Kidney glomerular epithelial cell (primary cell): ENCODE results near the gene SOS2.
A peak's percentile ranks its signal among the peaks of the same experiment; 100 is the strongest.

ENCODE experiments used
- DNase-seq: peaks from one replicate; lab custom pipeline; 2025; lab: John Stamatoyannopoulos, UW

SOS2 gene

GRCh38 chr14:50116181-50116956 lies 115.0 kb downstream of the SOS2 start, which contains the start of gene VCPKMT:
TSS of gene VCPKMT (minus strand) at chr14:50116572. CDS start at chr14:50116552, 20 bp downstream.
- peak; percentile 69 for DNase-seq

GRCh38 chr14:50113381-50114035 lies 117.9 kb downstream of the SOS2 start:
- DNase-seq: no peak

- DNase-seq: no peak
Measured at GRCh38 chr14:50110323-50111037, 120.9 kb downstream of the SOS2 start.

- no peak for DNase-seq
Measured at GRCh38 chr14:50109342-50109741, 122.0 kb downstream of the SOS2 start.

- DNase-seq: no peak
Measured at GRCh38 chr14:50107850-50108249, 123.5 kb downstream of the SOS2 start.

GRCh38 chr14:50106178-50106577 lies 125.2 kb downstream of the SOS2 start:
- no peak for DNase-seq

- DNase-seq: no peak
Measured at GRCh38 chr14:50103558-50103957, 127.8 kb downstream of the SOS2 start.

GRCh38 chr14:50101417-50101816 lies 130.0 kb downstream of the SOS2 start:
- DNase-seq: no peak

- DNase-seq: no peak
Measured at GRCh38 chr14:50100805-50101204, 130.6 kb downstream of the SOS2 start.

GRCh38 chr14:50099335-50099734 lies 132.0 kb downstream of the SOS2 start:
- DNase-seq: no peak

- no peak for DNase-seq
Measured at GRCh38 chr14:50095895-50096294, 135.5 kb downstream of the SOS2 start.

GRCh38 chr14:50094056-50094755 lies 137.2 kb downstream of the SOS2 start:
- DNase-seq: no peak

GRCh38 chr14:50093496-50093895 lies 137.9 kb downstream of the SOS2 start:
- DNase-seq: no peak

- DNase-seq: no peak
Measured at GRCh38 chr14:50092006-50092555, 139.3 kb downstream of the SOS2 start.

- no peak for DNase-seq
Measured at GRCh38 chr14:50091240-50091913, 140.0 kb downstream of the SOS2 start.

GRCh38 chr14:50089208-50089607 lies 142.2 kb downstream of the SOS2 start:
- no peak for DNase-seq

GRCh38 chr14:50088731-50089130 lies 142.6 kb downstream of the SOS2 start:
- DNase-seq: no peak

- no peak for DNase-seq
Measured at GRCh38 chr14:50088117-50088515, 143.3 kb downstream of the SOS2 start.

GRCh38 chr14:50087341-50088116 lies 143.8 kb downstream of the SOS2 start:
- DNase-seq: no peak

GRCh38 chr14:50086321-50086711 lies 145.1 kb downstream of the SOS2 start:
- no peak for DNase-seq
